ENCODE results near the gene SETD2.
"Not testable (repeated sequence)": the region's sequence is repeated elsewhere in the genome, so short reads cannot be mapped to it uniquely, and the experiment has no call there.

The SETD2 gene

GRCh38 chr3:47151836-47152235 lies 12.1 kb downstream of the SETD2 start:
- no peak for DNase-seq

GRCh38 chr3:47149339-47149933 lies 14.5 kb downstream of the SETD2 start:
- DNase-seq = no peak

DNA sequence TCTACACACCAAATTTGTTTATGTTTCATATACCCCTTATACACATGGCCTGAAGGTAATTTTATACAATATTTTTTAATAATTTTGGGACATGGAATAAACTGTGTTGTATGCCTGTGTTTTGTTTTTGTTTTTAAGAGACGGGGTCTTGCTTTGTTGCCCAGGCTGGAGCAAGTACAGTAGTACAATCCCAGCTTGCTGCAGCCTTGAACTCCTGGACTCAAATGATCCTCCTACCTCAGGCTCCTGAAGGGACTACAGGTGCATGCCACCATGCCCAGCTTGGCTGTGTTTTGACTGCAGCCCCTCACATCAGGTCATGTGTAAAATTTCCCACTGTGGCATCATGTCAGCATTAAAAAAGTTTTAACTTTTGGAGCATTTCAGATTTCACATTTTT lies 18.6 kb downstream of the SETD2 start:
- DNase-seq = no peak

- DNase-seq = no peak
Observed at GRCh38 chr3:47143068-47143467, 20.8 kb downstream of the SETD2 start.

- not testable (repeated sequence) for DNase-seq
Observed at GRCh38 chr3:47142536-47142935, 21.4 kb downstream of the SETD2 start.

- peak in 3 of 6 experiments; percentile 17 to 36 (median 19) for DNase-seq
Observed at GRCh38 chr3:47140973-47141461, 22.9 kb downstream of the SETD2 start.

GRCh38 chr3:47140553-47140952 lies 23.4 kb downstream of the SETD2 start:
- not testable (repeated sequence) for DNase-seq

DNA sequence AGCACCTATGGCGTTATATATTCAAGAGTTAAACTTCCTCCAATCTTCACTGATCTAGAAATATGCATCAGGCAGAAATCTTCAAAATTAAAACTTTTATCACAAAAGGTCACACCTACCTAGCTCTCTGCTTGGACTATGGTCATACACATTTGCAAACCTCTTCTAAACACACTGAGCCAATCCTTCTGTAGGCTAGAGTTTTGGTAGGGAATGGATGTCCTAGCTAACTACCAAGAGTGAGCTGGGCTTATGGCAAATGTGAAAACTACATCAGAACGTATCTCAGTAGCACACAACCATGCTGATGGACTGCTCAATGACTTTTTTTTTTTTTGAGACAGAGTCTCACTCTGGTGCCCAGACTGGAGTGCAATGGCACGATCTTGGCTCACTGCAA lies 29.6 kb downstream of the SETD2 start:
- no peak for DNase-seq

DNA sequence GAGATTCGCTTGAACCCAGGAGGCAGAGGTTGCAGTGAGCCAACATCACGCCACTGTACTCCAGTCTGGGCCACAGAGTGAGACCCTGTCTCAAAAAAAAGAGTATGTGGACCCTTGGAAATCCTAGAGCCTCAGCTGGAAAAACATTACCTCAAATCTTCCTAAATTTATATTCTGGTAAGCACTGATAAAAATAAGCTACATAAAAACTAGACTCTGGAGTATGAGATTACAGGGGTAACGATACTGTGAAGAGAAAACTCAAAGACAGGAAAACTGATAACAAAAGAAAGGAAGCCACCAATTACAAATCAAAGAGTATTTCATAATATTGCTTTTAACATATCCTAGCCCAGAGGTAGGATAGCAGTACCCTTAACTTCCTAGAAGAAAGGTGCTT lies 30.3 kb downstream of the SETD2 start:
- DNase-seq = no peak

GRCh38 chr3:47130557-47130956 lies 33.4 kb downstream of the SETD2 start:
- DNase-seq = no peak

GRCh38 chr3:47128137-47128536 lies 35.8 kb downstream of the SETD2 start:
- DNase-seq = no peak

GRCh38 chr3:47123857-47124256 lies 40.1 kb downstream of the SETD2 start:
- no peak for DNase-seq

DNA sequence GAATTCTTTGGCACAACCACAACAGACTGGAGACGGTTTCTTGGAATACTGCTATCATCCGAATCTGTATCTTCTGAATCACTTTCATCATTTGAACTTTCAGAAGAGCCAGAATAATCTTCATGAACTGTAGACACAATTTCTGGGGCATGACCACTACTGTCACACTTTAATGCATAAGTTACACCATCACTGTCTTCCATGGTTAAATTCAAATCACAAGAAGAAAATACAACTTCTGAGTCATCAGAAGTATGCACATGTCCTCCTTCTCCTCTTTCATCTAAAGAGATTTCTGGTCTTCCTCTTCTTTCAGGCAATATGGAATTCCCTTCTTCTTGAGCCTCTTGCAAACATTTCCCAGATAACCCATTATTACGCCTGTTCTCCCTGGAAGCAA lies 42.5 kb downstream of the SETD2 start:
- DNase-seq = no peak

GRCh38 chr3:47120138-47120537 lies 43.8 kb downstream of the SETD2 start:
- DNase-seq = no peak

DNA sequence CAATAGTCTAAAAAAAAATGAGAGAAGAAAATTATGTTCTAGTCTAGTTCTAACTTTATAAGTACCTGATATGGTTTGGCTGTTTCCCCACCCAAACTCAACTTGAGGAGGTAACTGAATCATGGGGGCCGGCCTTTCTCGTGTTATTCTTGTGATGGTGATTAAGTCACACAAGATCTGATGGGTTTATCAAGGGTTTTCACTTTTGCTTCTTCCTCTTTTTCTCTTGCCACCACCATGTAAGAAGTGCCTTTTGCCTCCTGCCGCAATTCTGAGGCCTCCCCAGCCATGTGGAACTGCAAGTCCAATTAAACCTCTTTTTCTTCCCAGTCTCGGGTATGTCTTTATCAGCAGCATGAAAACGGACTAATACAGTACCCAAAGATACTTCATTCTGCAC lies 44.5 kb downstream of the SETD2 start:
- not testable (repeated sequence) for DNase-seq

GRCh38 chr3:47117807-47118364 lies 46.0 kb downstream of the SETD2 start:
- DNase-seq = peak in 2 of 6 experiments; percentile 5 to 7

- not testable (repeated sequence) for DNase-seq
Observed at GRCh38 chr3:47115524-47115923, 48.4 kb downstream of the SETD2 start.

DNA sequence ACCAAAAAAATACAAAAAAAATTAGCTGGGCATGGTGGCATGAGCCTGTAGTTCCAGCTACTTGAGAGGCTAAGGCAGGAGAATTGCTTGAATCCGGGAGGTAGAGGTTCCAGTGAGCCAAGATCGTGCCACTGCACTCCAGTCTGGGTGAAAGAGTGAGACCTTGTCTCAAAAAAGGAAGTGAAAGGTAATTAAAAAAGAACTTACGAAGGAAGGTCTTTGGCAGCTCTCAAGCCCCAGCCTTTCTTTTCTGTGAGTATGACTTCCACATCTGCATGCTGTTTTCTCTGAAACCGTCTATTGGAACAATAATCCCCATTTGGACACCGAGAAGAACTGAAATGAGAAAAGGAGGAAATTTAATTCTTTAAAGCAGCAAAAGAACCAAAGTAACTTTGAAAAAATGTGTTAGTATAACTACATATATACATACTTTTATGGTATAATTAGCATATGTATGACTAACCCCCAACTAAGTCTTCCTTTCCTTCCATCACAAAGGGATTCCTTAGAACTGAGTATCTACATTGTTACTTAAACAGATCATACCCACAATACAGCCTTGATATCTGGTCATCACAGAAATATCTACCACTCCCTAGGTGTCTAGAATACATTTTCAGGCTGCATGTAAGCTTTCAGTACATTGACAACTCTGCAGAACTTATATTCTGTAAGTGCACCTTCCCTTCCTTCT lies 50.1 kb downstream of the SETD2 start:
- no peak for DNase-seq

DNA sequence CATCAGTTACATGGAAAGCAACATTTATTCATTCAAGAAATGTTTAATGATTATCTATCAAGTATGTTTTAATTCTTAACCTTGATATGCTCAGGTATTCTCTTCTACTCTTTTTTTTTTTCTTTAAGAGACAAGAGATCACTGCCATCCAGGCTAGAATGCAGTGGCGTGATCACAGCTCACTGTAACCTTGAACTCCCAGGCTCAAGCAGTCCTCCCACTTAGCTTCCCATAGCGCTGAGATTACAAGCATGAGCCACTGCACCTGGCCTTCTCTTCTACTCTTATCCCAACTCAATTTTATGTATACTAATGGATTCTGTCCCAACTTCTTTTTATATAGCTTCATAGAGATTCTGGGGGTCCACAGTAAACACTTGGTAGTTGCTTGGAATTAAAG lies 50.9 kb downstream of the SETD2 start:
- DNase-seq = no peak

GRCh38 chr3:47109393-47109792 lies 54.5 kb downstream of the SETD2 start:
- DNase-seq = no peak

GRCh38 chr3:47108546-47108945 lies 55.4 kb downstream of the SETD2 start:
- DNase-seq = no peak

GRCh38 chr3:47104259-47104658 lies 59.7 kb downstream of the SETD2 start:
- no peak for DNase-seq

GRCh38 chr3:47103619-47104018 lies 60.3 kb downstream of the SETD2 start:
- no peak for DNase-seq

- no peak for DNase-seq
Observed at GRCh38 chr3:47102081-47102600, 61.8 kb downstream of the SETD2 start.

Measured in stimulated activated naive CD4-positive, alpha-beta T cell (primary cell).